Left kidney (tissue), 2 donors: ENCODE data around the gene GIPC1. TPM values are rescaled to one million over a fixed set of nuclear protein-coding genes. Genes with fewer than 3 reads are reported as not detected.

Source experiments
- DNase-seq: peaks from one replicate; pipeline ENCODE4 v3.0.0-alpha.2; 2013
- polyA plus RNA-seq: library from polyadenylated mRNA; unstranded; fragments of 120-200 nt; gene quantifications from one replicate; pipeline ENCODE4 v1.2.1, GENCODE V29; 2013; ENCODE audit not compliant: insufficient read length

Gene GIPC1
- polyA plus RNA-seq, 1 donor, result 67.3 TPM

DNA sequence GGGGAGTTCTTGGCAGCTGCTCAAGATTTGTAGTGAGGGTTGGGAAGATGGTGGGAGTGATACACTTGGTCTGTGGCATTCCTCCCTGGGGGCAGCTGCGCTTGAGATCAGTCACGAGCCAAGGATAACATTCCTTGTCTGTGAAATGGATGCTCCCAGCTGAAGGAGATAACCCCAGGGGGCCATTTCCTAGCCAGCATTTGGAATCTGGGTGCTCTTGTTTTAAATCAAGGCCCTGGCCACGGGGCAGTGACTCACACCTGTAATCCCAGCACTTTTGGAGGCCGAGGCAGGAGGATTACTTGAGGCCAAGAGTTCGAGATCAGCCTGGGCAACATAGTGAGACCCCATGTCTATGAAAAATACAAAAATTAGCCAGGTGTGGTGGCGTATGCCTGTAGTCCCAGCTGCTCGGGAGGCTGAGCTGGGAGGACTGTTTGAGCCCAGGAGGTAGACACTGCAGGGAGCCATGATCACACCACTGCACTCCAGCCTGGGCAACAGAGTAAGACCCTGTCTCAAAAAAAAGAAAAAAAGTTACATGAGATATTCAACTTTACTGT lies 58.3 kb downstream of the GIPC1 start:
- no peak for DNase-seq

DNA sequence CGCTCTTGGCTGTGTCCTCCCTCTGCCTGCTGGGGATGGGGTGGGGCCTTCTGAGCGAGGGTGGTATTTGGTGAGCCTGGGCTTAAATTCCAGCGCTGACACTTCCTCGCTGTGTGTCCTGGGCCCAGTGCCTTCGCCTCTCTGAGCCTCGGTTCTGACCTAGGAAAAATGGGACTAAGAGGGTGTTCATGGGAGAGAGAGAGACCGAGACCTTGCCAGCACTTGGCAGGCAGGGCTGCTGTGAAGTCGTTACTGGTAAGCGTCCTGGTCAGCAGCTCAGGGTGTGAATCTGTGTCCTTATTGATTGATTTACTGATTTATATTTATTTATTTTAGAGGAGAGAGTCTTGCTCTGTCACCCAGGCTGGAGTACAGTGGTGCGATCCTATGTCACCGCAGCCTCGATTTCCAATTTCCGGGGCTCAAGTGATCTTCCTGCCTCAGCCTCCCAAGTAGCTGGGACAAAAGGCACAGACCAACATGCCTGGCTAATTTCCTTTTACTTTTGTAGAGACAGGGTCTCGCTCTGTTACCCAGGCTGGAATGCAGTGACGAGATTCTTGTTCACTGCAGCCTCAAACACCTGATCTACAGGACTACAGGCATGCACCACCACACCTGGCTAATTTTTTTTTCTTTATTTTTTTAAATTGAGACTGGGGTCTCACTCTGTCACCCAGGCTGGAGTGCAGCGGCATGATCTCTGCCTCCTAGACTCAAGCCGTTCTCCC lies 60.4 kb downstream of the GIPC1 start:
- DNase-seq, result no peak

DNA sequence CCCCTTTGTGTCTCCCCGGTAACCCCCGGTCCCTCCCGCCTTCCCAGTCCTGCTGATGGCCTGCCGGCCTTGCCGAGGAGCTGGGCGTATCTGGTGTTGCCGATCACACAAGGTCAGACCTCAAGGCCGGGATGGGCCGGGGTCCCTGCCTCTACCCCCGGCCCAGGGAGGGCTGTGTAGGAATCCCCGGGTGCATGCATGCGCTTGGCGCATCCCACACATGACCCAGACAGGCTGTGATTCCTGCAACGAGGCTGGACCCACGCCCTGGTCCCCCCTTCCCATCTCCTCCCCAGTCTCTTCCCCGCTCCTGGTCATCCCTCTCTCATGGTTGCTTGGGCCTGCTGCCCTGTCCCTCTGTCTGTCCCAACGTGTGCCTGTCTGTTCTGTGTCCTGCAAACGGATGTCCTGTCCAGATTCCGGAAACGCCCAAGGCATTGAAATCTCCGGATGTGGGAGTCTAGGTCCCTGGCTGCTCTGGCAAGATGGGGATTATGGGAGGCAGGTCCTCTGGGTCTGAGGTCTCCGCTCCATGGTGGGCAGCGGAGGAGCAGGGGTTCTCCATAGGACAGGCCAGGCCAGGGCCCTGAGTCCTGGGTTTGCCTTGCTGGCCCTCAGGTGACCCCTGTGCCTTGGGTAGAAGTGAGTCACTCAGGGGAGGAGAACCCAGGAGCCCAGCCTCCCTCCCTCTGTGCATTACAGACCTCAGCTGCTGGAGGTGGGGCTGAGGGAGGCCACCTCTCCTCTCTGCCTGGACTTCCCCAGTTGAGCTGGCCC lies 61.2 kb downstream of the GIPC1 start:
- DNase-seq, result no peak

DNA sequence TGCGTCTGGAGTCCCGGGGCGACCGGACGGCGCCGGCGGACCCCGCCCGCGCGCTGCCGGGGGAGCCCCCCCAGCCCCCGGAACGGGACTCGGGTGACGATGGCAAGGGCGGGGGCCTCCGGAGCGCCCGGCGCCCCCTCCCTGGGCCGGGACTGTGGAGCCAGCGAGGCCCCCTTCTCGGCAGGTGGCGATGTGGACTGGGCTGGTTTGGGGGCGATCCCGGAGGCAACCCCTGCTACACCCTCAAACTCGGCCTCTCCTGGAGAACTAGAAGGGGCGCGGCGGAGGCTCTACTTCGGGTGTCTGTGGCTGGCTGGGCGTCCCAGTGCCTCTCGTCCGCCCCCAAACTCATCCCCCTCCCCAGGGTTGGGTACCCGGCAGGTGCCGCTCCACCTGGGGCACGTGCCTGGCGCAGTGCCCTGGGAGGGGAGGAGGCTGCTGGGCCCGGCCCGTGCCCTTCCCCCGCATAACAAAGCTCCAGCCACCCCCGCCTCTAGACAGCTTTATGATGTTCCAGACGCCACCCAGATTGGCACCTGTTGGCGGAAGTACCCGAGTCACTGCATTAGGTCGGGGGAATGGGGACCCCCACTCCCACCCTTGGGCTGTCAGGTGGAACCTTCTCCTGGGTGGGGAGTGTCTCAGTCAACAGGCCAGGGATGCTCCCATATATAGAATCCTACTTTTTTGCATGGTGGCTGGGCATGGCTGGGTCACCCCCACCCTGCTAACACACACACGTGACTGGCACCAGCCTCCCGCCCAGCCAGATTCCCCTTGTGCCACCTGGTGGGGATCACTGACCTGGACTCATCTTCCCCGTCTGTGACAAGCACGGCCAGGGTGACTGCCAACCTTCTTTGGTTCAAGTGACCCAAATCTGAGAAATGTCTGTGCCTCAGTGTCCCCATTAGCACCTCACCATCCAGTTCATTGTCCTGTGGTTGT lies 62.1 kb downstream of the GIPC1 start:
- peak; percentile 36 for DNase-seq

DNA sequence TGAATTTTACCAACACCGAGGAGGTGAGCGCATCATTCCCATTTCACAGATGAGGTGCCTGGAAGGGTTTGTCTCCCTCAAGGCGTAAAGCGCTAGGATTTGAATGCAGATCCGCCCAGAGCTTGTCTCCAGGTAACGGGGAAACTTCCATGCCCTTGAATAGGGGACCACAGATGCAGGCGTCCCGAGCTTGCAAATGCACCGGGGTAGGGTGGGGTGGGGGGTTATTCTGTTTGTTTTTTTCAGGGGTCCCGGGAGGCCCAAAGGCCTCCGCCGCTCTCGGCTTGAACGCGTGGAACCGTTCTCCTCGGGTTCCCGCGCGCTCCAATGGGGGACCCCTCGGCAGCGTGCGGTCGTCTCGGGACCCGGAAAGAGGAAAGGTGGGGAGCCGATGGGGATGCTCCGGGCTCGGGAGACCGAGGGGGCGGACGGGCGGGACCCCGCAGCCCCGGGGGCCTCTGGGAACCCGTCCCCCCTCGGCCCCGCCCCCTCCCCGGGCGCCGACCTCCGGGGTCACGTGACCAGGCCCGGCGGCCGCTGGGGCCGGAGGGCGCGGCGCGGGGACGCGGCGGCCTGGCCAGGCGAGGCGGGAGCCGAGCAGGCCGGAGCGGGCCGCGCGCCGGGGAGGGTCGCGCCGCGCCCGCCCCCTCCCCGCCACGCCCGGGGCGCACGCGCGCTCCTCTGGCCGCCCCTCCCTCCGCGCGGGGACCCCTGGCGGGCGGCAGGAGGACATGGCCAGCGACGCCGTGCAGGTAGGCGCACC lies 63.0 kb downstream of the GIPC1 start, which contains the start of gene PKN1:
Gene PKN1, plus strand, starts transcription at position 516 of the 763 bp plus-strand sequence. Its CDS starts 216 bp downstream, at position 732.
- DNase-seq, result peak; percentile 64

DNA sequence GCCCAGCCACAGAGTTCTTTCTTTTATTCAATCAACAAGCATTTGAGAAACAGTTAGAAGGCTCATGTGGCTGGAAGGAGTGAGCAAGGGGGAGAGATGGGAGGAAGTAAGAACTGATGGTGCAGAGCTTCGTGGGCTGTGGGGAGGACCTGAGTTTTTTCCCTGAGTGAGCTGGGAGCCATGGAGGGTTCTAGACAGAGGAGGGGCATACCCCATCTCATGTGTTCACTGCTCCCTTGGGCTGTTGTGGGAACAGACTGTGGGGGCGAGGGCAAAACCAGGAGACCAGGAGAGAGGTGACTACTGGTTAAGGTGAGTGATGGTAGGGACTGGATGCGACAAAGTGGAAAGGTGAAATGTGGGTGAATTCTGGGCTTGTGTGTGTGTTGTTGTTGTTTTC lies 65.2 kb downstream of the GIPC1 start:
- no peak for DNase-seq

DNA sequence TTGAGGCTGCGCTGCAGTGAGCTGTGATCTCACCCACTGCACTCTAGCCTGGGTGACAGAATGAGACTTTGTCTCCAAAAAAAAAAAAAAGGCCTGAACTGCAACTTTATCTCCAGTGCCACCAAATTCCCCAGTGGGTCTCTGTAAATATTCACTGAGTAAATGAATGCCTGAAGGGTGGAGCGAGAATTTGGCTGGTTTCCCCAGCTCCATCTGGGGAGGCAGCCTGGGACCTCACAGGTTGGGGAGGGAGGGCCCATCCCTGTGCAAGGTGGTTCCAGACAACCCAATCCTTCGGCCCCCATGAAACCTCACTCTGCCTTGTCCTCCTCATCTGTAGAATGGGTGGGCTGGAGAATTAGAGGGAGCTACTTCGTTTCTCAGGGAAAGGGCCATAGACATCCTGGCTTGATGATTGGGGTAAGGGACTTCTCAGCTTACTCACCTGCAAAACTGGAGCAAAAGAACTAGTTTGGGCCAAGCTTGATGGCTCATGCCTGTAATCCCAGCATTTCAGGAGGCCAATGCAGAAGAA lies 67.0 kb downstream of the GIPC1 start:
- no peak for DNase-seq

Other genes with a start within 250 kb of the GIPC1 start
- gene ADGRE5, start 114.7 kb downstream of the GIPC1 start, polyA plus RNA-seq, result 16.4 TPM
- gene DDX39A, start 76.8 kb downstream of the GIPC1 start, polyA plus RNA-seq, result 59.2 TPM
- gene PKN1, start 62.8 kb downstream of the GIPC1 start, polyA plus RNA-seq, result 82.1 TPM
- 1.6 TPM for gene PTGER1, start 20.8 kb downstream of the GIPC1 start, polyA plus RNA-seq
- gene DNAJB1, start 22.3 kb upstream of the GIPC1 start, polyA plus RNA-seq, result 87.5 TPM
- 131 TPM for gene TECR, start 33.5 kb upstream of the GIPC1 start, polyA plus RNA-seq
- 67.4 TPM for gene NDUFB7, start 75.9 kb upstream of the GIPC1 start, polyA plus RNA-seq
- 0.07 TPM for gene CLEC17A, start 87.0 kb upstream of the GIPC1 start, polyA plus RNA-seq
- gene ADGRE3, start 178.7 kb upstream of the GIPC1 start, polyA plus RNA-seq, result not detected
- gene ZNF333, start 193.9 kb upstream of the GIPC1 start, polyA plus RNA-seq, result 28.8 TPM